Measurements from ENCODE around the gene RSPH1.

RSPH1 gene

GRCh38 chr21:42461881-42462877 is 33.8 kb downstream of the RSPH1 start:
- peak; percentile 91 for DNase-seq

- DNase-seq: no peak
Measured at GRCh38 chr21:42461185-42461520, 34.9 kb downstream of the RSPH1 start.

- peak; percentile 93 for DNase-seq
Measured at GRCh38 chr21:42460391-42461184, 35.4 kb downstream of the RSPH1 start.

- DNase-seq: no peak
Measured at GRCh38 chr21:42459546-42460215, 36.3 kb downstream of the RSPH1 start.

- DNase-seq: no peak
Measured at GRCh38 chr21:42459082-42459460, 37.0 kb downstream of the RSPH1 start.

GRCh38 chr21:42456457-42456856 is 39.6 kb downstream of the RSPH1 start:
- DNase-seq: no peak

GRCh38 chr21:42455754-42456440 is 40.1 kb downstream of the RSPH1 start:
- no peak for DNase-seq

GRCh38 chr21:42455196-42455595 is 40.8 kb downstream of the RSPH1 start:
- no peak for DNase-seq

GRCh38 chr21:42454786-42455185 is 41.2 kb downstream of the RSPH1 start:
- no peak for DNase-seq

- no peak for DNase-seq
Measured at GRCh38 chr21:42453986-42454570, 41.9 kb downstream of the RSPH1 start.

- no peak for DNase-seq
Measured at GRCh38 chr21:42453224-42453985, 42.6 kb downstream of the RSPH1 start.

- DNase-seq: no peak
Measured at GRCh38 chr21:42452401-42453223, 43.4 kb downstream of the RSPH1 start.

- DNase-seq: no peak
Measured at GRCh38 chr21:42451941-42452340, 44.1 kb downstream of the RSPH1 start.

- DNase-seq: no peak
Measured at GRCh38 chr21:42448686-42449085, 47.3 kb downstream of the RSPH1 start.

GRCh38 chr21:42447732-42448131 is 48.3 kb downstream of the RSPH1 start:
- no peak for DNase-seq

GRCh38 chr21:42447182-42447581 is 48.8 kb downstream of the RSPH1 start:
- DNase-seq: no peak

- no peak for DNase-seq
Measured at GRCh38 chr21:42446531-42446930, 49.5 kb downstream of the RSPH1 start.

GRCh38 chr21:42445311-42445710 is 50.7 kb downstream of the RSPH1 start:
- no peak for DNase-seq

- DNase-seq: no peak
Measured at GRCh38 chr21:42444745-42445059, 51.3 kb downstream of the RSPH1 start.

GRCh38 chr21:42443876-42444744 is 51.9 kb downstream of the RSPH1 start:
- DNase-seq: no peak

All from NCI-H526 treated with DMSO at 0.1 percent for 48 hours (cell line).